Neuronal stem cell (in vitro differentiated cells): Measurements from ENCODE around the gene HOPX.
"Not testable (repeated sequence)": the region's sequence is repeated elsewhere in the genome, so short reads cannot be mapped to it uniquely, and the experiment has no call there.

ENCODE experiments used
- DNase-seq: peaks from one replicate; pipeline ENCODE4 v3.0.0-alpha.2; 2013; ENCODE audit warnings: low spot score
- H2AFZ ChIP-seq: one replicate; pipeline ENCODE4 v1.6.1; 2013; ENCODE audit warnings: mild to moderate bottlenecking, low read length, inconsistent platforms
- H2AK5ac ChIP-seq: 2 replicates; pipeline ENCODE4 v1.6.1; 2013; ENCODE audit warnings: low read depth, mild to moderate bottlenecking, inconsistent platforms, low read length, moderate library complexity, mixed read lengths
- H2BK120ac ChIP-seq: 2 replicates; pipeline ENCODE4 v1.6.1; 2013; ENCODE audit warnings: low read depth, mild to moderate bottlenecking, inconsistent platforms, low read length, moderate library complexity, mixed read lengths
- H2BK12ac ChIP-seq: one replicate; pipeline ENCODE4 v1.6.1; 2013; ENCODE audit warnings: low read length, inconsistent platforms
- H2BK15ac ChIP-seq: 2 replicates; pipeline ENCODE4 v1.6.1; 2013; ENCODE audit warnings: mild to moderate bottlenecking, low read length, inconsistent platforms, mixed read lengths
- H2BK5ac ChIP-seq: one replicate; pipeline ENCODE4 v1.6.1; 2013; ENCODE audit warnings: inconsistent platforms, mild to moderate bottlenecking, low read length, moderate library complexity
- H3K14ac ChIP-seq: one replicate; pipeline ENCODE4 v1.6.1; 2013; ENCODE audit warnings: low read length, inconsistent platforms
- H3K18ac ChIP-seq: 2 replicates; pipeline ENCODE4 v1.6.1; 2013; ENCODE audit warnings: low read length, inconsistent platforms
- H3K23ac ChIP-seq: 2 replicates; pipeline ENCODE4 v1.6.1; 2013; ENCODE audit warnings: low read depth, mild to moderate bottlenecking, mixed read lengths, low read length, inconsistent platforms; ENCODE audit not compliant: poor library complexity
- H3K27ac ChIP-seq: replicated peaks from 3 replicates; pipeline ENCODE4 v1.5.1; 2013; ENCODE audit warnings: low read length, inconsistent platforms
- H3K27me3 ChIP-seq, 3 experiments: 2 replicates each; pipeline ENCODE4 v1.6.1; 2013; ENCODE audit warnings: low read length in 3 of 3, mild to moderate bottlenecking in 2 of 3, inconsistent platforms in 1 of 3, low read depth in 1 of 3, mixed read lengths in 1 of 3, moderate library complexity in 1 of 3; ENCODE audit not compliant: control insufficient read depth in 3 of 3, insufficient read depth in 3 of 3
- H3K36me3 ChIP-seq, 2 donors: replicated peaks in 1 of 2; 2 replicates each; pipeline ENCODE4 v1.6.1; 2013; ENCODE audit warnings: low read length in 2 of 2; ENCODE audit not compliant: control insufficient read depth in 2 of 2, insufficient read depth in 2 of 2
- H3K4ac ChIP-seq: 2 replicates; pipeline ENCODE4 v1.6.1; 2013; ENCODE audit warnings: inconsistent platforms, mild to moderate bottlenecking, low read length, moderate library complexity
- H3K4me1 ChIP-seq, 2 donors: 1 replicate in 1 of 2; 2 replicates in 1 of 2; pipeline ENCODE4 v1.6.1; 2013; ENCODE audit warnings: low read length in 2 of 2, low read depth in 1 of 2; ENCODE audit not compliant: control insufficient read depth in 2 of 2, insufficient read depth in 1 of 2
- H3K4me2 ChIP-seq: one replicate; pipeline ENCODE4 v1.6.1; 2013; ENCODE audit warnings: mild to moderate bottlenecking, low read length, inconsistent platforms; ENCODE audit not compliant: insufficient read depth, poor library complexity, severe bottlenecking
- H3K4me3 ChIP-seq, 2 donors: 2 replicates each; pipeline ENCODE4 v1.5.1; 2013; ENCODE audit warnings: low read length in 2 of 2, mild to moderate bottlenecking in 2 of 2, inconsistent platforms in 1 of 2, moderate library complexity in 1 of 2
- H3K79me1 ChIP-seq: one replicate; pipeline ENCODE4 v1.6.1; 2013; ENCODE audit warnings: low read depth, mild to moderate bottlenecking, inconsistent platforms, low read length, moderate library complexity
- H3K9ac ChIP-seq: one replicate; pipeline ENCODE4 v1.6.1; 2013; ENCODE audit warnings: mild to moderate bottlenecking, low read depth, low read length, inconsistent platforms; ENCODE audit not compliant: poor library complexity
- H3K9me3 ChIP-seq, 2 donors: replicated peaks in 1 of 2; 2 replicates each; pipeline versions ENCODE3 to v1.6.1; 2013; ENCODE audit warnings: low read length in 2 of 2, mild to moderate bottlenecking in 2 of 2, inconsistent platforms in 1 of 2, low read depth in 1 of 2, mixed read lengths in 1 of 2, moderate library complexity in 1 of 2; ENCODE audit not compliant: control insufficient read depth in 2 of 2, insufficient read depth in 1 of 2
- H4K8ac ChIP-seq: one replicate; pipeline ENCODE4 v1.6.1; 2013; ENCODE audit warnings: low read depth, mild to moderate bottlenecking, inconsistent platforms, low read length, moderate library complexity
- H4K91ac ChIP-seq: one replicate; pipeline ENCODE4 v1.6.1; 2013; ENCODE audit warnings: low read length, low read depth, mild to moderate bottlenecking, inconsistent platforms; ENCODE audit not compliant: poor library complexity
- WGBS, 2 donors: extraction: QIAGEN DNeasy Blood & Tissue Kit; methylation state at CpG; one replicate each; pipeline ENCODE4 v1.1.7; 2013; ENCODE audit warnings: missing lambda C conversion rate in 2 of 2, mixed read lengths in 1 of 2; ENCODE audit not compliant: insufficient read length in 2 of 2, insufficient replicate concordance in 1 of 2; ENCODE audit errors: extremely low coverage in 2 of 2; 5-methylcytosine and 5-hydroxymethylcytosine counted together

HOPX gene

GRCh38 chr4:56668267-56668666, 12.8 kb downstream of the HOPX start:
- DNase-seq = no peak
- H2BK12ac ChIP-seq = no peak overlapping the region
- no peaks in the 10 kb centered on the region for H3K9me3 ChIP-seq
- no peak overlapping the region for H2AK5ac ChIP-seq
- H3K27ac ChIP-seq = no peak overlapping the region
- H2AFZ ChIP-seq = no peak overlapping the region
- H3K14ac ChIP-seq = no peak overlapping the region
- H3K4me1 ChIP-seq = no peaks in the 10 kb centered on the region
- no peak overlapping the region for H2BK120ac ChIP-seq
- no peak overlapping the region for H4K8ac ChIP-seq
- H3K4ac ChIP-seq = no peak overlapping the region
- H4K91ac ChIP-seq = no peak overlapping the region
- no peak overlapping the region for H3K4me3 ChIP-seq
- WGBS, 2 donors = 100% methylated on average over 1 of the region's 4 CpGs; no CpG with 5 or more reads in 1 of the 2 donors
- no peak overlapping the region for H2BK15ac ChIP-seq
- H3K23ac ChIP-seq = no peak overlapping the region
- H3K27me3 ChIP-seq = no peaks in the 10 kb centered on the region
- no peak overlapping the region for H2BK5ac ChIP-seq
- no peak overlapping the region for H3K4me2 ChIP-seq
- no peaks in the 10 kb centered on the region for H3K79me1 ChIP-seq
- H3K18ac ChIP-seq = no peak overlapping the region
- no peaks in the 10 kb centered on the region for H3K36me3 ChIP-seq
- no peak overlapping the region for H3K9ac ChIP-seq

GRCh38 chr4:56667396-56667795, 13.7 kb downstream of the HOPX start:
- H3K23ac ChIP-seq, H3K4me3 ChIP-seq, H3K27me3 ChIP-seq, H3K9ac ChIP-seq, H3K4me2 ChIP-seq, H3K9me3 ChIP-seq, H3K36me3 ChIP-seq, H4K8ac ChIP-seq, H3K4me1 ChIP-seq, H2AFZ ChIP-seq, H2BK15ac ChIP-seq, H3K14ac ChIP-seq, H2BK5ac ChIP-seq, DNase-seq, H3K4ac ChIP-seq, H2AK5ac ChIP-seq, H3K18ac ChIP-seq, H2BK120ac ChIP-seq, H4K91ac ChIP-seq, H3K27ac ChIP-seq, H2BK12ac ChIP-seq, H3K79me1 ChIP-seq: not testable (repeated sequence)
- no CpG with 5 or more reads among the region's 1 CpG for WGBS, 2 donors

GRCh38 chr4:56666279-56666678, 14.8 kb downstream of the HOPX start:
- Histone ChIP-seq H2BK12ac (no peak overlapping the region), H3K9ac (no peak overlapping the region), H2BK5ac (no peak overlapping the region), H3K14ac (no peak overlapping the region), H2AFZ (no peak overlapping the region), H3K18ac (no peak overlapping the region), H3K27ac (no peak overlapping the region), H4K8ac (no peak overlapping the region), H3K4me1 (peaks cover 0 to 2% of the 10 kb centered on the region in 2 donors), H3K4me2 (no peak overlapping the region), H4K91ac (no peak overlapping the region), H3K4me3 (no peak overlapping the region), H3K36me3 (no peaks in the 10 kb centered on the region), H3K79me1 (no peaks in the 10 kb centered on the region), H3K9me3 (no peaks in the 10 kb centered on the region), H2AK5ac (no peak overlapping the region), H2BK120ac (no peak overlapping the region), H2BK15ac (no peak overlapping the region), H3K23ac (no peak overlapping the region), H3K27me3 (peaks cover 0 to 2% (median 0%) of the 10 kb centered on the region in 3 experiments), H3K4ac (no peak overlapping the region)
- DNase-seq = no peak
- no CpG with 5 or more reads among the region's 2 CpGs for WGBS, 2 donors

- no peak overlapping the region for H3K4me3 ChIP-seq
- H3K4me2 ChIP-seq = no peak overlapping the region
- H4K8ac ChIP-seq = no peak overlapping the region
- no peak overlapping the region for H3K23ac ChIP-seq
- H2AFZ ChIP-seq = no peak overlapping the region
- no peak overlapping the region for H2BK12ac ChIP-seq
- no peak overlapping the region for H3K4ac ChIP-seq
- H2AK5ac ChIP-seq = no peak overlapping the region
- H3K4me1 ChIP-seq = peaks cover 0 to 2% of the 10 kb centered on the region in 2 donors
- H3K27me3 ChIP-seq = peaks cover 0 to 3% (median 2%) of the 10 kb centered on the region in 3 experiments
- no peak overlapping the region for H2BK15ac ChIP-seq
- no peak overlapping the region for H4K91ac ChIP-seq
- H2BK120ac ChIP-seq = no peak overlapping the region
- no CpG with 5 or more reads among the region's 5 CpGs for WGBS, 2 donors
- H3K79me1 ChIP-seq = no peaks in the 10 kb centered on the region
- no peak for DNase-seq
- no peak overlapping the region for H3K27ac ChIP-seq
- no peaks in the 10 kb centered on the region for H3K9me3 ChIP-seq
- H2BK5ac ChIP-seq = no peak overlapping the region
- no peak overlapping the region for H3K9ac ChIP-seq
- H3K18ac ChIP-seq = no peak overlapping the region
- H3K36me3 ChIP-seq = no peaks in the 10 kb centered on the region
- no peak overlapping the region for H3K14ac ChIP-seq
These were observed 15.3 kb downstream of the HOPX start for GRCh38 chr4:56665781-56666180.
